Renal pelvis (tissue), 4 donors: Measurements from ENCODE around the gene PVALEF. TPM values are rescaled to one million over a fixed set of nuclear protein-coding genes. Genes with fewer than 3 reads are reported as not detected.

Source experiments
- DNase-seq: peaks from one replicate; pipeline ENCODE4 v3.0.0-alpha.2; 2013
- polyA plus RNA-seq, 3 donors: library from polyadenylated mRNA; unstranded; fragments of 120-200 nt; gene quantifications; one replicate each; pipeline ENCODE4 v1.2.1, GENCODE V29; 2013; ENCODE audit not compliant: insufficient read length in 3 of 3

Gene PVALEF
- polyA plus RNA-seq, 3 donors = 0.09 to 0.90 (median 0.33) TPM

DNA sequence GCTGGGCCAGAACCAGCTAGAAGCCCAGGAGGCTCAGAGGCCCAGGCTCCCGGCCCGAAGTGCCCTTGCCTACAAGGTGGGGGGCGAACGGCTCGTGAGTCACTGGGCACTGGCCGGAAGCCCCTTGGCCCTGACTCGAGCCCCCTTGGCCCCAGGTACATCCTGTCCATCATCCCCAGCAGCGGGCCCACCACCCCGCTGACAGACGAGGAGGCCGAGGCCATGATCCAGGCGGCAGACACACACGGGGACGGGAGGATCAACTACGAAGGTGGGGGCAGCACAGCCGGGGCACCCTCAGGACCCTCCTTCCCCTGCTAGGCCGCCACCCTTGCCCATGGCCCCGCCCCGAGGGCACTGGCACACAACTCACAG lies 16.5 kb downstream of the PVALEF start:
- no peak for DNase-seq

DNA sequence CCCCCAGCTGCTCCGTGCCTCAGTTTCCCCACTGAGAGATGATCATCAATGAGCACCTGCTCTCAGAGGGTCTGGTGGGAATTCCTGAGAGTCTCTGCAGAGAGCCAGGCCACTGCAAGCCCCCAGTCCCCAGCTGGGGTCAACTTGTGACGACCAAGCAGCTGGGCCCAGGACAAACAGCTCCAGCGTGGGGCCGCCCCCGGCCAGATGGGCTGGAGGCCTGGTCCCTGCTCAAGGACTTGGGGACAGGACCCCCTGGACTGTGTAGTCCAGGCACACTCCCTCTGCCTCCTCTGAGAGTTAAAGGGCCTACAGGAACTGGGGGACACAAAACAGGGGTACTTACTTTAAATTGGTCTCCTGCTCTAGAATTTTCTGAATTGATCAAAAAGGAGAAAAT lies 17.3 kb downstream of the PVALEF start:
- DNase-seq = no peak

DNA sequence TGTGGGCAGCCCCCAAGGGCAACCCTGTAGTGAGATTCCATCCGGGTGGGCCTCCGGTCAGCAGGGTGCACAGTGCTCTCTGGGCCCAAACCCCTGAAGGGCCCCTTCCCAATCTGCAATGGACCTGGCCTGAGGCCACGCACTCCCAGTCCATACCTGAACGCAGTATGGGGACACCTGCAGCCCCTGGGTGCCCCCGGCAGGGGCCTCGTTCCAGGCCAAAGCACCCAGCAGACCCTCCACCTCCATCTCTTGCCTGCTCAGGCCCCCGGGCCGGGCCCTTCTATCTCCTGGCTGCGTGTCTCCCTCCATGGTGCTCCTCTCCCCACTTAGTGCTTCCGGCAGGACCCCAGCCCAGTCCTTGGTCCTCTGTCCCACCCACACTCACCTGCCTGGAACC lies 18.0 kb downstream of the PVALEF start:
- no peak for DNase-seq

DNA sequence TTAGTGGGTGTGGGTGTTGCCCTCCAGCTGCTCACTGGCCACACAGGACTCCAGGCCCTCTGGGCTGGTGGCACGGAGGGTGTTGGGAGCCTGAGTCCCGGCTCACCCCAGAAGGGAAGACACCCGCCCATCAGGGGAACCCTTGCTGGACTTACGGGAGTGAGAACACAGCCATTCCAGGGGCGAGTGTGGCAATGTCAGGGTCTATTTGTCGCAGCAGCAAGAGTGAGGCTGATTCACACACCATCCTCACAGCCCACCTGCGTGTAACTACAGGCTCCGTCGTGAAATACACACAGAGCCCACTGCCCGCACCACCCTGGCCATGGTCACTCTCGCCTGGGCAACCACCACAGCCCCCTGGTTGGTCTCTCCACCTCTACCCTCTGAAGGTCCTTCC lies 18.5 kb downstream of the PVALEF start:
- no peak for DNase-seq

DNA sequence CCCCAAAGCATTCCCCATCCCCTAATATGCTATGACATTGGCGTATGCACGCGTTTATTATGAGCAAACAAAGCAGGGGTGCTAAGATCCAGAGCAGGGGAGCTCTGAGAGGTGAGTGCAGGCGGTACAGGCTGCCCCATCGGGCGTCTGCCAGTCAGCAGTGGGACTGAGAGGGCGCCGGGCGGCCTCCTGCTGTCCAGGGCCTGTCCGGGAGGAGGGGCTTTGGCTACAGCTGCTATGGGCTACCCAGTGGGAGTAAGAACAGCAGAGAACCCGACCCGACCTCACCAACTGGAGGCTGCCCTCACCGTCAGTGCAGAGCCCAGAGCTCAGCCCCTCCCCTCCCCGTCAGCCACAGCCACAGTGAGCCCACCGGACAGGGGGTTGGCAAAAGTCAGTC lies 19.2 kb downstream of the PVALEF start:
- DNase-seq = no peak

DNA sequence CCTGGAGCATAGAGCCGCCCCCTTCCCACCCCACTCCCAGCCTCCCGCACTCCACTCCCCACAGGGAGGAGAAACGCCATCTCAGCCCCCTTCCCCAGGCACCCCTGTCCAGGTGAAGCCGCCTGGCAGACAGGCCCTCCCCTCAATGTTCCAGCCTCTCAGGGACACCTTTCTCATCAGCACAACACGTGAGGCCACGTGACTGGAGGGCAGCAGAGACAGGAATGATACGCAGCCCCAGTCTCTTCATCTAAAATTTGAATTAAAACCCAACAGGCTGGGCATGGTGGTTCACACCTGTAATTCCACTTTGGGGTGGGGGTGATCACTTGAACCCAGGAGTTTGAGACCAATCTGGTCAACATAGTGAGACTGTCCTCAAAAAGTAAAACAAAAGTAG lies 20.9 kb downstream of the PVALEF start:
- DNase-seq = no peak

DNA sequence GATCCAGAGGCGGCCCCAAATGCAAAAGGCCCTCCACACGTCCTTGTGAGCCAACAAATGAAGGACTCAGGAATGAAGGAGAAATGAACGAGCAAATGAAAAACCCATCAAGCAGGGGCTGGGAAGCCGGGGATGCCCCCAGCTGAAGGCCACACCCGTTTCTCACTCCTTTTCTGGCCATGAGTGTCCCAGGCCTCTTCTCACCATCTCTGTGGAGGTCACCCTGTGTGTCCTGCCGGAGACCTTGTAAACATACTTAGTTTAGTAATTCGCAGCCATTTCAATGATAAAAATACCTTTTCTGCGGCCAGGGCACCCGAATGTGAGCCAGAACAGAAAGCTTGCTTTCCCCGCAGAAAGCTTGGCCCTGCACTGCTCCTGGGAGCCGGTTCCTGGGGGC lies 21.8 kb downstream of the PVALEF start:
- no peak for DNase-seq

DNA sequence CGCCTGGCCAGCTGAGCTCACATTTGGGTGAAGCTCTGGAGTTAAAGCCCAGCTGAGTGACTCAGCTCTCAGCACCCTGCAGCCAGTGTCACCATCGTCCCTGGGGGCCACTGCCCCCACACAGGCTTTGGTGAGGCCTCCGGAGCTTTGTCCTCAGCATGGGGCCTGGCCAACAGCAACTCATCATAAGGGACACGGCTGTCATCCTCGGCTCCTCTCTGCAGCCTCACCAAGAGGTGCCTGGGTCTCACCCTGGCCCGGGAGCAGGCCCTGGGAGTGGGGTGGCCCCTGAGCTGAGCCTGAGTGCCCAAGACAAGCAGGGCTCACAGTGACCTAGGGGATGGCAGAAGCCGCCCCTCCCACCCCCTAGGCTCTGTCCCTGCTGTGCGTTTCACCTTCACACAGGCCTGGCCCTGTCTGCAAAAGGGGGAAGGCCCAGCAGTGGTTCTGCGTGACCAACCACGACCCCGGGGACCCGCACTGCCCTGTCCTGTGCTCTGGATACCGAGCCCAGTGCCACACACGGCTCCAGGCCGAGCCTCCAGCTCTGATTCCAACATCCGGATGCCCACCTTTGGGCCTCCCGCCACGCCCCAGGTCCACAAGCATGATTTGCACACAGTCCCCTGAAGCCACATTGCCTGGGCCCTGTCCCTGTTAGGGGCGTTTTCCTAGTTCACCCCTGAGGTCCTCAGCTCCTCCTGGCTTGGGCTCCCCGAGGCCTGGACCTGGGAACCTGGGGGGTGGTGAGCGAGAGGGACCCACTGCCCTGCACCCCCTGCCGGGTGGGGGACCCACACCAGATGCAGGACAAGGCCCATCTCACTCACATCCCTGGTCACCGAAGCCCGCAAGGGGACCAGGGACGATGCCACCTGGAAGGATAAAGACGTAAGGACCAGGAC lies 22.5 kb downstream of the PVALEF start:
- DNase-seq = no peak

DNA sequence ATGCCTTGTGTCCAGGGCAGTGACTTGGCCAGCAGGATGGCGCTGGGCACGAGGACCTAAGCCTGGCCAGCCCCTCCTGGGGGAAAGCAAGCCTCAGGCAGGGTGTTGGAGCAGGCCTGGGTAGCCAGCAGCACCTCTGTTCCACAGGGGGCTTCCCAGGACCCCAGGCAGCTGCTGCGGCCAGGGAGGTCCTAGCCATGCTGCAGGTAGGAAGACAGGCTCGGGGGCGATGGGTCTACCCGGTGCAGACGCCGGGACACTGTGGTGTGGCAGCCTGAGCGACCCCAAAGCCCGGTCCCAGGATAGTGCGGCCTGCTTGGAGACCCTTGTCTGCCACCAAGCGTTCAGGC lies 23.2 kb downstream of the PVALEF start:
- DNase-seq = no peak

DNA sequence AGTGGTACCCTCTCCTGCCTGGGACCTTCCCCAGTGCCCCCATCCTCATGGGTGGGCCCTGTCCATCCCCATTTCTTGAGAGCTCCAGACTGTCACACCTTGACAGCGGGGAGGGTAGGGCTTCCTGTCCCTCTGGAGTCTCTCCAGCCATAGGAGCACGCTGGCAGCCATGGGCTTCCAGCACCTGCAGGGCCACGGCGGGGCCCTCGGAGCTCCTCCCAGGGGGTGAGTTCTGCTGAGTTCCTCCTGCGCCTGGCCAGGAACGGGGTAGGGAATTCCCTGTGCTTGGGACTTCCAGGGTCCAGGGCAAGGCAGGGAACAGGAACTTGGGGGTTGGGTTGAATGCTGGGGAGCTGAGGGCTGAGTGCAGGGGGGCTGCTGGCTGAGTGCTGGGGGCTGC lies 23.7 kb downstream of the PVALEF start:
- no peak for DNase-seq

DNA sequence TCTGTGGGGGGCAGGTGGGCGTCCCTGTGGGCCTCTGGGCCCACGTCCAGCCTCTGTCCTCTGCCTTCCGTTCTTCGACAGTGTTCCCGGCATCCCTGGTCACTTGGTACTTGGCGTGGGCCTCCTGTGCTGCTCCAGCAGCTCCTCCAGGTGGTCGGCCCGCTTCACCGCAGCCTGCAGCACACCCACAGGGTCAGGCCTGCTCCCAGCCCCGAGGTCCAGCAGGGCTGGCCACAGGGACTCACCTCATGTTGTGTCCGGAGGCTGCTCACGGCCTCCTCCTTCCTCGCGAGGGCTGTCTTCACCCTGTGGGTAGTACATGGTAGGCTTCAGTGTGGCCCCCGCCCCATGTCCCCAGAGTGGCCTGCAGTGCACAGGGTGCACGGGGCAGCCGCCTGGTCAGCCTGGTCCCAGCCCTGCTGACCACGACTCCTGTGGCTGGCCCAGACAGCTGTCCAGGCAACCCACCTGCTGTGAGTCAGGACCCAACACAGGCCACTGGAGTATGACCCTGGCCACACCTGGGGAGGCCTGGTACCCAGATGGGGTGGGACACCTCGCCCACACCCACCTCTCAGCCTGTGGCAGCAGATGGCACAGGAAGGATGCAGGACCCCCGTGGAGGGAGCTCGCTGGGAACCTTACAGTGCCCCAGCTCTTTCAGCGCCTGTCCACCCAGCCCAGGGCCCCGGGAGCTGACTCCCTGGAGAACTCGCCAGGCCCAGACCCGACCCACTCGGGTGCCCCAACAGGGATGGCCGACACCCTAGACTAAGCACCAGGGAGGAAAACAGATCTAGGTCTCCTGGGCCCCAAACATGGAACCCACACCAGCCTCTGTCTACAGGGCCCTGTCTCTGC lies 24.6 kb downstream of the PVALEF start:
- no peak for DNase-seq

DNA sequence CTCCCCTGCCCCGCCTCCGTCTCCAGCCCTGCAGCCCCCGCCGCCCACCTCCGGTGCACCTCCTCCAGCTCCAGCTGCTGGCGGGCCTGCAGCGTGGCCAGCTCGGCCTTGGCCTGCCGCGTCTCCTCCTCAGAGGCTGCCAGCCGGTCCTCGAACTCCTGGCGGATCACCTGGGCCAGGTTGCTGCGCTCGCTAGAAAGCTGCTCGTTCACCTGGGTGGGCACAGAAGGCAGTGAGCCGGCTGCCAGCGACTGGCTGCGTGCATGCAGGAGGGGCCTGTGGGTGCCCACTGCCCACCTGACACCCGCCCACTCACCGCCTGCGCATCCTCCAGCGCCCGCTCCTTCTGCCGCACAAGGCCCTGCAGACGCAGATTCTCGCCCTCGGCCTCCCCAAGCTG lies 25.3 kb downstream of the PVALEF start:
- DNase-seq = no peak

DNA sequence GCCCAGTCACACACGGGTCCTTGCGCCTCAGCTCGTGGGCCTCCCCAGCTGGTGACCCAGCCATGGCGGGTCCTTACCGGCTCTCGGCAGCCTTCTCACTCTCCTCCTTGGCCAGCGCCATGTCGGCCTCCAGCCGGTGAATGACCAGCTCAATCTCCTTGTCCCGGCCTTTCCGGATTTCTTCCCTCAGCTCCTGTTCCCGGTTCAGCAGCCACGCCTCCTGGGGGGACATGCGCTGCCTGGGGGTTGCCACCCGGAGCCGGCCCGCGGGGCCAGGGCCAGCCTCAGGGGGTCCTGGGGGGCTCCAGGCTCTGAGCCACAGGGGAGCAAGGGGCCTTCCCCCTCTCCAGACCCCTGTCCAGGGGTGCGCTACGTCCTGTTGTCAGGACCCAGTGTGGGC lies 25.8 kb downstream of the PVALEF start:
- DNase-seq = no peak

DNA sequence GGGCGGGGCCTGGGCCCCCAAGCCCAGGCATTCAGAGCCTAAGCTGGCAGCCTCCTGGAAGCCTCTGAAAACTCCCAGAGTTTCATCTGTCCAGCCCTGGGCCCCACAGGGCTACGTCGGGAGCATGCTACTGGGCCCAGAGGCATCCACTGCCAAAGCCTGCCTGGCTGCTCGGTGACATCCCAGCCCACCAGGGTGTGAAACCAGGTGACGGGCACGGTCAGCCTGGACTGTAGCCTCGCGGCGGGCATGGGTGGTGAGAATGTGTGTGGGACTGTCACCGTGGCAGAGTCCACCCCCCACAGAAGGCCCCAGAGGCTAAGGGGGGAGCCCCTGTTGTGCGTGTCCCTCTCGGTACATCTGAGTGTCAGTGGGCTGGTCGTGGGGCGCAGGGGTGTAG lies 26.3 kb downstream of the PVALEF start:
- no peak for DNase-seq

DNA sequence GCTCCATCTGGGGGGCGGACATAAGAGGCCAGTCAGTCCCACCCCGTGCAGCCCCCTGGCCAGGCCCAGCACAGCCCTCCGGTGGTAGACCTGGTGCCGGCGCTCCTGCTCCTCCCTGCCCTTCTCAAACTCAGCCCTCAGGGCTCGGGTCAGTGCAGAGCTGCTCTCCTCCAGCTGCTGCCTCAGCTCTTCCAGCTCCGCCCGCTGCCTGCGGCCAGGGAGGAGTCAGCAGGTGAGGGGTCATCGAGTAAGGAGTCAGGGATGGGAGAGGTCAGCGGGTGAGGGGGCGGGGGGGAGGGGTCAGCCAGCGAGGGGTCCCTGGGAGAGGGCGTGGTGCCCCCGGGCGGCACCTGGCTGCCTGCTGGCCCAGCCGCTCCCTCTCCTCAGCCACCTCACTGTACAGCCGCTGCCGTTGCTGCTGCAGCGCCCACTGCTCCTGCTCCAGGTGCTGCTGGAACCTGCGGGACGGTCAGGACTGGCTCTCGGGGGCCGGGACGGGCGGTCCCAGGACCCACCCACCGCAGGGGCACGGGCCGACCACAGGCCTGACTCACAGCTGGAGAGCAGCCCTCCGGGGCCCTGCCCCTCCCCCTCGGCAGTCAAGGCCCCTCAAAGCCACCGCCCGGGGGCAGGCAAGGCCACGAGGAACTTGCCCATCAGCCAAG lies 27.2 kb downstream of the PVALEF start:
- DNase-seq = no peak

DNA sequence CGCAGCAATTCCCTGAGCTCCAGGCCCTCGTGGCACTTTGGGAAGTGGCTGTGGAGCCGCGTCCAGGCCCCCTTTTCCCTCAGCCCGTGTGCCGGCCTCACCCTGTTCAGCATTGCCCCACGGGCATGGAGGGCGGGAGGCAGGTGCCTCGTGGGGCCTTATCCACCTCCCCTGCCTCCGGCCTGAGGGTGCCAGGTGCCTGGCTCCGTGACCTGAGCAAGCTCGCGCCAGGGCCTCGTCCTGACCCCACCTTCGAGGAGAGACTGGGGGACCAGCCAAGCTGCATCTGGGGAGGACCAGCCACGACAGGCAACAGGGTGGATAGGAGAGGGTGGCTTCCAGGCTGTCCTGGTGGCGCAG lies 27.7 kb downstream of the PVALEF start:
- DNase-seq = no peak

DNA sequence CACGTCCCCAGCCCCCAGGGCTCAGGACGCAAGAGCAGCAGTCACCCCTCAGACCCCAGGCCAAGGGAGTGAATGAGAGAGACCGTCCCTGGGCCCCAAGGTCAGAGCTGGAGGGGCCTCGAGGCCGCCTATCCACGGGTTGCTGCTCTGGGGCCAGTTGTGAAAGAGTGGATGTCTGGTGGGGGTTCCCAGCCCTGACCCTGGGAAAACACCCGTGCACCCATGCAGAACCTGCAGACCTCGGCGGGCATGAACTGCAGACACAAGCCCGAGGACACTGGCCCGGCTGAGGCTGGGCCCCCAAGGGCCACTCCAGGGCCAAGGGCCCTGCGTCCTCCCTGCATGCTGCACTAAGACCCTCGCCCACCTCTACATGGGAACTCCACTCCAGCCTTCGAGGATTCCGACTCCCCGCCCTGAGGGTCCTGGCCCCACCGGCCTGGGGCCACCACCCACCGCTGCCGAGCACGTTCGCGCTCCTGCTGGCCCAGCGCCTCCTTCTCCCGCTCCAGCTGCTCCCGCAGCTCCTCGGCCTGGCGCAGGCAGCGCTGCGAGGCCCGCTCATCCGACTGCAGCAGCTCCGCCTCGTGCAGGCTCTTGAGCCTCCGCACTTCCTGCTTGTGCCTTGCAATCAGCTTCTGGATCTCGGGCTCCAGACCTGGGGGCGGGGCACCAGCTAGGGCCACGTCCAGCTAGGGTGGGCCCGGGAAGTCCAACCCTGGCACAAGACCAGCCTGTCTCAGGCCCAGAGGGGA lies 28.3 kb downstream of the PVALEF start:
- DNase-seq = peak; percentile 14

DNA sequence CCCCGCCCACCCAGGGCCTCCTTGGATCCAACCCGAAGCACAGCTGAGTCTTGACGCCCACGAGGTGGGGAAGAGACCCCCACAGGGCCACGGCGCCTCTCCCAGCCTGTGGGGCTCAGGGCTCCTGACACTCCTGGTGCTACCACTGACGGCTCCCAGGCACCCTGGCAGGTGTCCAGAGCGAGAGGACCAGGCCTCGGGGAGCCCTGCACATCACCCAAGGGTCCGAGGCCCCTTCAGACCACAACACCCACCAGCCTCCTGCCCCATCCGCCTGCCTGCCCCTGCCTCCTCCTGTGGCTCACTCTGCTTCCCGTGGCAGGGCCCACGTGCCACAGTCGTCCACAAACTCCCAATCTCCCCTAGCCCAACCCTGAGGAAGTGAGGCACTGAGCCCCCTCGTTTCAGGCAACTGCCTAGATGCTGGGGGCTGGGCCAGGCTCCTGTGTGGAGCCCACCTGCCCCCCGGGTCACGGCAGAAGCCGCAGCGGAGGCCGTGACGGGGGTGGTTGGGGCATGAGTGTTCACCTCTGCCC lies 29.0 kb downstream of the PVALEF start:
- no peak for DNase-seq

DNA sequence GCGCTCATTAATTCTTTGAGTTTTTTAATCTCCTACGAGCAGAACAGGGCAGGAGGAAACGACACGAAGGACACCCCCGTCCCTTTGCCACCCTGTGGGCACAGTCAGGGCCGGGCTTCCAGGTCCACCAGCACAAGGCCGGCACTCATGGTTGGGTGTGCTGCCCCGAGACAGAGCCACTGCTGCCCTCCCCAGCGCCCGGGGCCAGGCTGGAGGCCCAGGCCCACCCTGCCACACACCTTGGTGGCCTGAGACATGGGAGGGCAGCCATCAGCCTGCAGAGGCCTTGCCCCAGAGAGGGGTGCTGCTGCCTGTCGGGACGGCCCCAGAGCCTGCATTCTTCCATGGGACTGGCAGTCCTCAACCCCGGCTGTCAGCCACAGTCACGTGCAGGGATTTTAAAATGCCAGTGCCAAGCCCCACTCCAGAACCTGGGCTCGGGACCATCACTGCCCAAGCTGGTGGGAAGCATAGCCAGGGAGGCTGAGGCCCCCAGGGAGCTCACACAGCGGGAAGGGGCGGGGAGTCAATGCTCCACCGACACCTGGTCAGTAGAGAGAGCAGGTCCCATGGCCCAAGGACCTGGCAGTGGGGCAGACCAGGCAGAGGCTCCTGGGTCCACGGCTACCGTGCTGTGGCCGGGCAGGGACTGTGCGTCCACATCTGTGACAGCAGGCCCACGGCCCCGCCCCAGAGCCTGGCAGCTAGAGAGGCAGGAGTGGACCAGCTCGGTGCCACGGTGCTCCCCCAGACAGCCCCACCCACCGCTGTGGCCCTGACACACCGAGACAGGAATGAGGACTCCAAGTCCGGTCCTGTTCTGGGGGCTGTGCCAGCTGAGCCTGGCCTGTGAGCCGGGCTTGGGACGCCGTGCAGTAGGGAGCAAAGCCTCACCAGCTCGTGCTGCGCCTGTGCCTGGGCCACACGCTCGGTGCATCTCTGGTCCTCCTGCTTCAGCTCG lies 29.9 kb downstream of the PVALEF start:
- no peak for DNase-seq

DNA sequence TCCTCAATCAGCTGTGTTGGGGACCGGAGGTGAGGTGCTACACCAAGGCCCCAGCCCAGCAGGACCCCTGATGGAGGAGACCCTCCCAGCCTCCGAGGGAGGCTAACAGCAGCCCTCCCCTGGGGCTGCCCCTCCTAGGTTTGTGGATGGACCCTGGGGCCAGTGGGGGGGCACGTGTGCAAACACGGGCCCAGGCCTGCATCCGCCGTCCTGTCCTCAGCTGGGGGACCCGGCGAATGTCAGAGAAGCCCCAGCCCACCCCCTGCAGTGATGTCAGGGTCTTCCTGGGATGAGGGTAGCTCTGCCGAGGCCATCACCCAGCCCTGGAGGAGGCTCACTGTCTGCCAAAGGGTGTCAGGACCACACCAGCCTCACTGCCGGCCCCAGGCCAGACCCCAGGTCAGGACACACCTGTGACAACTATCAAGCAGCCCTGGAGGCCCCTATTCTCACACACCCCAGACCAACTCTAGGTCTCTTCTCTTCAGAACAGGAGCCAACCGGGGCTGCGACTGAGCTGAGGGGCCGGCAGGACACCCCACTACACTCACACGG lies 30.7 kb downstream of the PVALEF start:
- no peak for DNase-seq
